ENCODE results near the gene VIT. TPM values are rescaled to one million over a fixed set of nuclear protein-coding genes. Genes with fewer than 3 reads are reported as not detected.
A peak's percentile ranks its signal among the peaks of the same experiment; 100 is the strongest.

Gene VIT
- total and polyA plus RNA-seq, 2 donors (not counting 1 experiment from before 2014, with no cell fraction given), result 0.17 to 0.62 TPM

DNA sequence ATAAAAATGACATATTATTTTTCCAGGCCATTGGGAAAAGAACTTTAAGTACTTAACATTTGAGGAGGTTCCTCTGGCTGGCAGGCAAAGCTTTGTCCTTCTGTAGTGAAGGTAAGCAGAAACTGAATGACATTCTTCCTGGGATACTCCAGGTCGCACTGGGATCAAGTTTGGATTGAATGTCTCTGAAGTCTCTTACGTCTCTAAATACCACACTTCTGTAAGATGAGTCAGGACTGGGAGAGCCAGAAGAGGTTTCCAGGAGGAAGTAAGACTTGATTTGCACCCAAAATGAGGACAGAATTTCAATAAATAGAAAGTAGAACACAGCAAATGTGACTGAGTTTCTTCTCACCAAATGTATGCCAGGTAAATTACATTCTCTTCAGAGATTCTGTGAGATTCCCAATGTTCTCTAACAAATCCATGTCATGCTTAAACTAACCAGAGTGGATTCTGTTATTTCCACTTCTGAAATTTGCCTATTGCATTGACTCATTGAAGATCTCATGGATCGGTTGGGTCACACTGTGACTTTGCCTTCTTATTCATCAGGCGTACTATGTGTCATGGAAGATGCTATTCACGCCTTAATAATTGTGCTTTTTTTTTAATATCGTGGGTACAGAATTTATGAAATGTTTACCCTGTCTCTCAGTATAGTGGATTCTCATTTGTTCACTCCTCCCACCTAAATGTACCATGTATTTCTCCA lies 25.5 kb upstream of the VIT start:
- no peak overlapping the region for H3K4me2 ChIP-seq (ENCODE audit: extremely low read depth, insufficient read depth, low read length)
- H3K27ac ChIP-seq (ENCODE audit: insufficient read depth, low read length), result no peak overlapping the region
- no peak overlapping the region for H2AFZ ChIP-seq (ENCODE audit: low read length)
- no peaks in the 10 kb centered on the region for H3K79me2 ChIP-seq (ENCODE audit: control insufficient read depth, insufficient read depth, low read length)
- peak; percentile 20 to 81 for DNase-seq (ENCODE audit: low read depth in 2 of 2)
- TF ChIP-seq EZH2 (IDR thresholded peaks at IDR 0.05; ENCODE audit: low read length, missing control alignments), result no peak
- TF ChIP-seq, protein P1, sequence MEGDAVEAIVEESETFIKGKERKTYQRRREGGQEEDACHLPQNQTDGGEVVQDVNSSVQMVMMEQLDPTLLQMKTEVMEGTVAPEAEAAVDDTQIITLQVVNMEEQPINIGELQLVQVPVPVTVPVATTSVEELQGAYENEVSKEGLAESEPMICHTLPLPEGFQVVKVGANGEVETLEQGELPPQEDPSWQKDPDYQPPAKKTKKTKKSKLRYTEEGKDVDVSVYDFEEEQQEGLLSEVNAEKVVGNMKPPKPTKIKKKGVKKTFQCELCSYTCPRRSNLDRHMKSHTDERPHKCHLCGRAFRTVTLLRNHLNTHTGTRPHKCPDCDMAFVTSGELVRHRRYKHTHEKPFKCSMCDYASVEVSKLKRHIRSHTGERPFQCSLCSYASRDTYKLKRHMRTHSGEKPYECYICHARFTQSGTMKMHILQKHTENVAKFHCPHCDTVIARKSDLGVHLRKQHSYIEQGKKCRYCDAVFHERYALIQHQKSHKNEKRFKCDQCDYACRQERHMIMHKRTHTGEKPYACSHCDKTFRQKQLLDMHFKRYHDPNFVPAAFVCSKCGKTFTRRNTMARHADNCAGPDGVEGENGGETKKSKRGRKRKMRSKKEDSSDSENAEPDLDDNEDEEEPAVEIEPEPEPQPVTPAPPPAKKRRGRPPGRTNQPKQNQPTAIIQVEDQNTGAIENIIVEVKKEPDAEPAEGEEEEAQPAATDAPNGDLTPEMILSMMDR (conservative IDR thresholded peaks at IDR 0.05 in 1 of 2, IDR thresholded peaks at IDR 0.05 in 1 of 2; ENCODE audit: low read depth in 1 of 2, low read length in 2 of 2), result no peak
- H3K4me1 ChIP-seq (ENCODE audit: control insufficient read depth, extremely low read depth, insufficient read depth, low read length), result peaks cover 2% of the 10 kb centered on the region
- no peaks in the 10 kb centered on the region for H3K36me3 ChIP-seq (ENCODE audit: control insufficient read depth, insufficient read depth, low read length)
- no peaks in the 10 kb centered on the region for H3K27me3 ChIP-seq (ENCODE audit: control insufficient read depth, insufficient read depth, low read length)
- no peak overlapping the region for H3K4me3 ChIP-seq (replicated peaks in 1 of 4; ENCODE audit: control extremely low read depth in 1 of 4, insufficient read depth in 1 of 4, low read depth in 3 of 4, low read length in 4 of 4)
- no peaks in the 10 kb centered on the region for H3K9me3 ChIP-seq (ENCODE audit: control insufficient read depth, insufficient read depth, low read depth, low read length)
- H3K9ac ChIP-seq (ENCODE audit: insufficient read depth, low read length), result no peak overlapping the region
- no peaks in the 10 kb centered on the region for H4K20me1 ChIP-seq (ENCODE audit: control insufficient read depth, extremely low read depth, insufficient read depth, low read length)

DNA sequence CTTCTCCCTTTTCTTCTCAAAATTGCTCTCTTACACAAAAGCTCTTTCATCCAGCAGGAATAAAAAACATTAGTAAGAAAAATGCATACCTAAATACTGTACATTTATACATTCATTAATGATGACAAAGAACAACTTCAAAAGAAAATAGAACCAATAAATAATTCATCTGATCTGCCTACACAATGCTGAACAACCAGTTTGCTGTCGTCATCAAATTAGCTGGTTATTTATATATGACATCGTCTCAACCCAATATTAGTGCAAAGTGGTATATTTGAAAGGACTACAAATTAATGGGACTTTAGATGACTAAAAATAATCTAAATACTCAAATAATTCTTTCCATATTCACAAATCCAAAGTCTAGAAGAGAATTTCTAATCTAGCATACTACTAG lies 24.8 kb upstream of the VIT start:
- H3K9ac ChIP-seq (ENCODE audit: insufficient read depth, low read length), result no peak overlapping the region
- no peak overlapping the region for H3K27ac ChIP-seq (ENCODE audit: insufficient read depth, low read length)
- peaks cover 2% of the 10 kb centered on the region for H3K4me1 ChIP-seq (ENCODE audit: control insufficient read depth, extremely low read depth, insufficient read depth, low read length)

DNA sequence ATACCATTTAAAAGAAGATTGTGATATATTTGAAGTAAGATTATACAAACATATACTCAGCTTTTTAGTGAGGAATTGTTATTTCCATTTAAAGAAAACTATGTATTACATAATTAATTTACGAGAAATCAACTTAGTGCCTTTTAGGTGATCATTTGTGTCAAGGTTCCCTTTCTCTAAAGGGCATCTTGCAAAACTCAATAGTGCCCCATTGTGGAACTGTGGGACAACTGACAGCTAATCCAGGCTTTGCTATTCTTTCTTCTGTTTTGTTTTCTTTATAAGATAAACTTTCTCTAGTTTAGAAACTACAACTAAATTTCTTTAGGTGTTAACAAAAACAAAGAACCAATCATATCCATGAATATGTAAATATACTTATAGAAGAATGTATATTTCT lies 24.3 kb upstream of the VIT start:
- Histone ChIP-seq H3K4me3 (replicated peaks in 1 of 4; ENCODE audit: control extremely low read depth in 1 of 4, insufficient read depth in 1 of 4, low read depth in 3 of 4, low read length in 4 of 4) (no peak overlapping the region), H3K4me2 (ENCODE audit: extremely low read depth, insufficient read depth, low read length) (no peak overlapping the region), H3K79me2 (ENCODE audit: control insufficient read depth, insufficient read depth, low read length) (no peaks in the 10 kb centered on the region), H3K36me3 (ENCODE audit: control insufficient read depth, insufficient read depth, low read length) (no peaks in the 10 kb centered on the region), H3K9me3 (ENCODE audit: control insufficient read depth, insufficient read depth, low read depth, low read length) (no peaks in the 10 kb centered on the region), H3K4me1 (ENCODE audit: control insufficient read depth, extremely low read depth, insufficient read depth, low read length) (peaks cover 2% of the 10 kb centered on the region), H3K27ac (ENCODE audit: insufficient read depth, low read length) (no peak overlapping the region), H3K27me3 (ENCODE audit: control insufficient read depth, insufficient read depth, low read length) (no peaks in the 10 kb centered on the region), H2AFZ (ENCODE audit: low read length) (no peak overlapping the region), H4K20me1 (ENCODE audit: control insufficient read depth, extremely low read depth, insufficient read depth, low read length) (no peaks in the 10 kb centered on the region), H3K9ac (ENCODE audit: insufficient read depth, low read length) (no peak overlapping the region)
- TF ChIP-seq EZH2 (IDR thresholded peaks at IDR 0.05; ENCODE audit: low read length, missing control alignments), result no peak
- TF ChIP-seq, protein P1 (conservative IDR thresholded peaks at IDR 0.05 in 1 of 2, IDR thresholded peaks at IDR 0.05 in 1 of 2; ENCODE audit: low read depth in 1 of 2, low read length in 2 of 2), result peak; percentile 63 to 65
- peak; percentile 53 to 64 for DNase-seq (ENCODE audit: low read depth in 2 of 2)

More for the DNA sequence above, 24.8 kb upstream of the VIT start:
- Histone ChIP-seq H3K27me3 (ENCODE audit: control insufficient read depth, insufficient read depth, low read length) (no peaks in the 10 kb centered on the region), H3K9me3 (ENCODE audit: control insufficient read depth, insufficient read depth, low read depth, low read length) (no peaks in the 10 kb centered on the region), H3K79me2 (ENCODE audit: control insufficient read depth, insufficient read depth, low read length) (no peaks in the 10 kb centered on the region), H4K20me1 (ENCODE audit: control insufficient read depth, extremely low read depth, insufficient read depth, low read length) (no peaks in the 10 kb centered on the region), H3K4me2 (ENCODE audit: extremely low read depth, insufficient read depth, low read length) (no peak overlapping the region), H3K36me3 (ENCODE audit: control insufficient read depth, insufficient read depth, low read length) (no peaks in the 10 kb centered on the region), H3K4me3 (replicated peaks in 1 of 4; ENCODE audit: control extremely low read depth in 1 of 4, insufficient read depth in 1 of 4, low read depth in 3 of 4, low read length in 4 of 4) (no peak overlapping the region), H2AFZ (ENCODE audit: low read length) (no peak overlapping the region)
- no peak for DNase-seq (ENCODE audit: low read depth in 2 of 2)
- TF ChIP-seq EZH2 (IDR thresholded peaks at IDR 0.05; ENCODE audit: low read length, missing control alignments), result no peak
- TF ChIP-seq, protein P1 (conservative IDR thresholded peaks at IDR 0.05 in 1 of 2, IDR thresholded peaks at IDR 0.05 in 1 of 2; ENCODE audit: low read depth in 1 of 2, low read length in 2 of 2), result no peak
